COLO668 (cell line): Measurements from ENCODE around the gene DMPK.

Source experiments
- DNase-seq: peaks from one replicate; lab custom pipeline; 2025; ENCODE audit not compliant: unreplicated experiment; lab: John Stamatoyannopoulos, UW

The DMPK gene

DNA sequence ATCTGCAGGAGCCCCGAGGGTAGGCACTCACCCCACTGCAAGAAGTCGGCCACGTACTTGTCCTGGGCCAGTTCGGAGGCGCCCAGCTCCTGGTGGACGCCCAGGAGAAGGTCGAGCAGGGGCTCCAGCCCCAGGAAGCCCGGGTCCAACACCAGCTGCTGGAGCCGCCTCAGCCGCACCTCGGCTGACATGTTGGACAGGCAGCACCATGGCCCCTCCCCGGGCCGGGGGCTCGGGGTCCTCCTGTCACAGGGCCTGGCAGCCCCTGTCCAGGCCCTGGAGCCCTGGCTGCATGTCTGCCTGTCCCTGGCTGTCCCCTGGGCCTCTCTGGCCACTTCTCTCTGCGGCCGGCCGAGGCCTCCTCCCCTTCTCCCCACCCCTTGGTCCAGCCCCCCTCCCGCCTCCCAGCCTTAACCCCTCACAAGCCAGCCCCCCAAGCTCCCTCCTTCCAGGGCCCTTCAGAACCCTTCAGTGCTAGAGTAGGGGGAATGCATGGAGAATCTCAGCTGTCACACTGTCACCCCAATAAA, at the start of gene DMPK:
Gene DMPK, minus strand, starts transcription at position 329 of the 530 bp plus-strand sequence. Its CDS starts 138 bp downstream, at position 191.
- no peak for DNase-seq

GRCh38 chr19:45828945-45829344, 46.7 kb upstream of the DMPK start:
- DNase-seq: no peak

GRCh38 chr19:45828523-45828922, 46.2 kb upstream of the DMPK start:
- DNase-seq: no peak

DNA sequence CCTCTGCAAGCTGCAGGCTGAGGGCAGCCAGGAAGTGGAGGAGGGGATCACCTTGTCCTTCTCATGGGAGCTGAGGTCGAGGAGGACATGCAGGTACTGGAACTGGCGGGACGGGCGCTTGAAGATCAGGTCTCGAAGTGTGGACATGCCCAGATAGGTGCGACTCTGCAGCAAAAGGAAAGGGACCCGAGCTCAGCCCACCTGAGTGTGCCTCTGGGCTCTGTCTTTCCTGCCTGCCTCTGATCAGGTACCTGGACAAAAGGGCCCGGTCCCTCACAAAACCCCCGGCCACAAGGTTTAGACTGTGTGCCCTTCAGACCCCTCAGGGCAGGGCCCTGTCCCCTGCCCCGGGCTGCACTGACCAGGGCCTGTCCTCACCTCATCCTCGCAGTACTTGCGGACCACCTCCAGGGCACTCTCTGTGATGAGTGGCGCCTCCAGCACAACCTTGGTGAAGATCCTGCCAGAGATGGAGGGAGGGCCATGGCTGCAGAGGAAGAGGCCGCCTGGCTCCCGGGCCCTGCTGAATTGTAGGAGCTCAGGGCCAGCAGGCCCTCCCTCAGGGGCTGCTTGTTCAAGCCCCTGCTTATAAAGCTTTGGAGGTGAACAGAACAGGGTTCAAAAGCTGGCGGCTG, 45.3 kb upstream of the DMPK start:
- no peak for DNase-seq

GRCh38 chr19:45826934-45827333, 44.6 kb upstream of the DMPK start:
- DNase-seq: no peak

DNA sequence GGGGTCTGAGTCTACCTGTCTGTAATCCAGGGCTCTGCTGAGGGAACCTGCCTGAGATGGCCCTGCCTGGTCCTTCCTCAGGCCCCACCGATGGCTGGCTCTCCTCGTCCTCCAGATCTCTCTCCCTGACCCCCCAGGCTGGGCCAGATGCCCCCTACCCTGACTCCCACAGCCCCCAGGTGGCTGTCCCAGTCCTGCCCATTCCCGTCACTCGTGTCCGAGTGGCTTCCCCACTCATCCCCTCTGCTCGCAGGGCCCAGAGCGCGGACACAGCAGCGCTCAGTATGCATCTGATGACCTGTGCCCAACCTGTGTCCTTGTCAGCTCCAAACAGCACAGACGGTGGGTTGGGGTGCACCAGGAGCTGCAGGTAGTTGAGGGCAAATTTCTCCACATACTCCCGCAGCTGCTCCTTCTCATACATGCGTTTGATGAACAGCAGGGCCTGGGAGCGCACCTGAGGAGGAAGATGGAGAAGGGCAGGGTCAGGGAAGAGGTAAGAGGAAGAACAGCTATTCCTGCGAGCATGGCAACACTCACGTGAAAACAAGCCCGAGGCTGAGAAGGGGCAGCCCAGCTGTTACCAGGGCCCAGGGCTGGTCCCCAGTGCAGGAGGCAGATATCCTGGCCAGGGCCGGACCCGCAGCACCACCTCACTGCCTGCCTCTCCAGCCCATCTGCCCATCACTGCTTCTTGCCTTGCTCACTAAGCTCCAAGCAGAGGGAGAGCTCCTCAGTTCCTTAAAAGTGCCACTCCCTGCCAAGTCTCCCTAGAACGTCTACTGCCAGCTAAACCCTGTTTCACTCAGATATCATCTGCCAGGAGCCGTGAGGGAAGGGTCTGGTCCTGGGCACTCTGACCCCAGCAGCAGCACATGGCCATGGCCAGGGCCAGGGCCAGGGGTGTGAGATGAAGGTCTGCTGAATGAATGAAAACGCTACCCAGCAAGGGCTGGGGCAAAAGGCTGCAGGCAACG, 43.9 kb upstream of the DMPK start:
- DNase-seq: no peak

DNA sequence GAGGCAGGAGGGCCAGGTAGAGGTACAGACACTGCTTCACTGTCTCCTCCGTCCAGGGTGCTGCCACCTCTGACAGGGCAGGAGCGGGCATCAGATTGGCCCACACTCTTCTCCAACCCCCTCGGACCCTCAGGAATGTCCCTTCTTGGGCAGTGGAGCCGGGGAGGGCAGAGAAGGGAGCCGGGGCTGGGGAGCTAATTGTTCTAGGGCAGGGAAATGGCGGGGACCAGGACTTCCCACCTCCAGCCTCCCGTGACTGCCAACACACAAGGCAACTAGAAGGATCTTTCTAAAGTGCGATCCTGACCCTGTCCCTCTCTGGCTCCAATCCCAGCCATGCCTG, 42.9 kb upstream of the DMPK start:
- DNase-seq: no peak

- DNase-seq: no peak
Measured at GRCh38 chr19:45824531-45825262, 42.4 kb upstream of the DMPK start.

DNA sequence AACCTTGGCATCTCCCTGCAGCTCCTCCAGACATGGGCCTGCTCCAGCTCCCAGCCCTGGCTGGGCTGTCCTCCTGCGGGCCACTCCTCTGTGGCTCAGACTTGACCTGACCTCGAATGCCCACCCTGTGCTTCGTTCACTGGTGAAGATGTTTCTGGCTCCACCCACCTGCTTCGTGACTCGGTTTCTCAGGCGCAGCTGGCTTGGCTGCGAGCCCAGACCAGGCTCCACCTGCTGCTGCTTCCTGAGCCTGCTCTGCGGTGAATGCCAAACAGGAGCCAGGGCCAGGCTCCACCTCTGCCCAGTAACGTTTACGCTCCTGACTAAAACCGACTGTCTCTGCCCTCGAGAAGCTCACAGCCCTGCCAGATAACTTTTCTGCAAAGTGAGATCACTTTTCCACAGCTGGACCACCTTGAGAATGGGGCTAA, 41.8 kb upstream of the DMPK start:
- DNase-seq: peak; percentile 79

GRCh38 chr19:45823182-45823581, 40.9 kb upstream of the DMPK start:
- DNase-seq: no peak

- DNase-seq: no peak
Measured at GRCh38 chr19:45822716-45823115, 40.4 kb upstream of the DMPK start.

GRCh38 chr19:45821570-45821969, 39.3 kb upstream of the DMPK start:
- no peak for DNase-seq

- no peak for DNase-seq
Measured at GRCh38 chr19:45821103-45821521, 38.8 kb upstream of the DMPK start.

- DNase-seq: no peak
Measured at GRCh38 chr19:45820413-45821102, 38.3 kb upstream of the DMPK start.

GRCh38 chr19:45819769-45820168, 37.5 kb upstream of the DMPK start:
- no peak for DNase-seq

DNA sequence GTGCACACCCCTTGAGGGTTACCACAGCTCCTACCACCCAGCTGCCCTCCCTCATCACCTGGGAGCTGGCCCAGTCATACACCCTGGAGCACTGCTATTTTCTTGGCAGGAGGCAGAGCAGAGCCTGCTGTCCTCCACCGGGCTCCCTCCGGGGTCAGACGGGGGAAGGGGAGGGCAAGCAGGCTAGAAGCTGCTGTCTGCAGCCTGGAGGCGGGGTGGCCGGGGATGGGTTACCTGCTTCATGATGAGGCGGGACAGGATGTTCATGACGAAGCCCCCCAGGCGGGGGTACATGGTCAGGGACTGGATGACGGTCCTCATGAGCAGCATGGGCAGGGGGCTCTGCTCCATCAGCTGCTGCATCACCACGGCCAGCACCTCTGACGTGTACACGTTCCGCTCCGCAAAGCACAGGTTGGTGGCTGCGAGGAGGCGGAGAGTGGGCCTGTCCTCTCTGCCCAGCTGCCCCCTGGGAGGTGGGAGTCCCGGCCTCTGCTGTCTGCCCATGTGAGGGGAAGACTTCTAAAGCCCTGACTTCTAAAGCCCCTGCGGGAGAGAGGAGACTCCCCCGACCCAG, 35.5 kb upstream of the DMPK start:
- DNase-seq: peak; percentile 54

DNA sequence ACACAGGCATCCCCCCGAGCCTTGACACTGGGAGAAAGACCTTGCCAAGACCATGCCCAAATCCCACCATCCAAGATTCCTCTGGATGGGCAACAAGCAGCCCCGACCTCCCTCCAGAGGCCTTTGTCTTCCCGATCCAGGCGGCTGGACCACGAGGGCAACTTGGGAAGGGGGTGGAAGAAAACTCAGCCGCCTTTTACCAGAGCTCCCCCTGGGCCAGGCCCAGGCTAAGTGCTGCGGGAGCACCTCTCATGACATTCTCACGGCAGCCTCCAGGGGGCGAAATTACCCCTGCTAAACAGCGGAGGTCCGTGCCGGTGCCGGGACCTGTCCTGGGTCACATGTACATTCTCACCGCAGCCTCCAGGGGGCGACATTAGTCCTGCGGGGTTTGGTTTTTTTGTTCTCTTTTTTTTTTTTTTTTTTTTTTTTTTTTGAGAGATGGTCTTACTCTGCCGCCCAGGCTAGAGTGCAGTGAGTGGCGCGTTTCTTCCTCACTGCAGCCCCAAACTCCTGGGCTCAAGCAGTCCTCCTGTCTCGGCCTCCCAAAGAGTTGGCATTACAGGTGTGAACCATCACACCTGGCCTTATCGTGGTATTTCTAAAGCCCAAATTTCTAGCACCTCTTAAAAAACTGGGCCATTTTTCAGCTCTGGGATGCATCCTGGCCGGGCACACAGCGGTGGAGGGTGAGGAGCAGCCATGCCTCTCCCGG, 34.9 kb upstream of the DMPK start:
- DNase-seq: peak; percentile 93

- DNase-seq: peak; percentile 18
Measured at GRCh38 chr19:45816236-45817009, 34.1 kb upstream of the DMPK start.
